IPS-18c (cell line): Measurements from ENCODE around the gene SYCE1L.

ENCODE experiments used
- H3K4me3 ChIP-seq: 2 replicates; pipeline ENCODE4 v1.7.0; 2013; ENCODE audit warnings: low read depth, mild to moderate bottlenecking, low read length, moderate library complexity; ENCODE audit not compliant: insufficient read depth
- H3K9me3 ChIP-seq: one replicate; pipeline ENCODE4 v1.6.1; 2013; ENCODE audit warnings: mild to moderate bottlenecking, low read length, moderate library complexity; ENCODE audit not compliant: control insufficient read depth, insufficient read depth

SYCE1L gene

DNA sequence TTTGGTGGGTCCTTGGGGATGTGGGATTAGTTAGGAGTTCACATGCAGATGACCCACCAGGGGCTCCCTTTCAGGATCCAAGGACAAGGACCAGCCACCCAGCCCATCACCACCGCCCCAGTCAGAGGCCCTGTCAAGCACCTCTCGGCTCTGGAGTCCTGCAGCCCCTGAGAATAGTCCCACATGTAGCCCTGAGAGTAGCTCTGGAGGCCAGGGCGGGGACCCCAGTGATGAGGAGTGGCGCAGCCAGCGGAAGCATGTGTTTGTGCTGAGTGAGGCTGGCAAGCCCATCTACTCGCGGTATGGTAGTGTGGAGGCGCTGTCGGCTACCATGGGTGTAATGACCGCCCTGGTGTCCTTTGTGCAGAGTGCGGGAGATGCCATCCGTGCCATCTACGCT, 5.8 kb upstream of the SYCE1L start:
- no peak overlapping the region for H3K4me3 ChIP-seq

DNA sequence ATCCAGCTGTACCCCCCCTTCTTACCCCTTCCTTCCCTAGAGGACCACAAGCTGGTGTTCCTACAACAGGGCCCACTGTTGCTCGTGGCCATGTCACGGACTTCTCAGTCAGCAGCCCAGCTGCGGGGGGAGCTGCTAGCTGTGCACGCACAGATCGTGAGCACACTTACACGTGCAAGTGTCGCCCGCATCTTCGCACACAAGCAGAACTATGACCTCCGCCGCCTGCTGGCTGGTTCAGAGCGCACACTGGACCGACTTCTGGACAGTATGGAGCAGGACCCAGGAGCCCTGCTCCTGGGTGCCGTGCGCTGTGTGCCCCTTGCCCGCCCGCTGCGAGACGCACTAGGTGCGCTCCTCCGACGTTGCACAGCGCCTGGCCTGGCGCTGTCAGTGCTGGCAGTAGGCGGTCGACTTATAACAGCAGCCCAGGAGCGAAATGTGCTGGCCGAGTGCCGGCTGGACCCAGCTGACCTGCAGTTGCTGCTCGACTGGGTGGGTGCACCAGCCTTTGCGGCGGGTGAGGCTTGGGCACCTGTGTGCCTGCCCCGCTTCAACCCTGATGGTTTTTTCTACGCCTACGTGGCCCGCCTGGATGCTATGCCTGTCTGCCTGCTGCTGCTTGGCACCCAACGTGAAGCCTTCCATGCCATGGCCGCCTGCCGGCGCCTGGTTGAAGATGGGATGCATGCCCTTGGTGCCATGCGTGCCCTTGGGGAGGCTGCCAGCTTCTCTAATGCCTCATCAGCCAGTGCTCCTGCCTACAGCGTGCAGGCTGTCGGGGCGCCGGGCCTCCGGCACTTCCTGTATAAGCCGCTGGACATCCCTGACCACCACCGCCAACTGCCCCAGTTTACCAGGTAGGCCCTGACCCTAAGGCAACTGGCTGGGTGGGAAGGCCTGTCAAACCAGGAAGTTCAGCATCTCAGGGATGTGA, 4.6 kb upstream of the SYCE1L start:
- no peak overlapping the region for H3K4me3 ChIP-seq
- H3K9me3 ChIP-seq: no peaks in the 10 kb centered on the region

More for the DNA sequence above, 5.8 kb upstream of the SYCE1L start:
- no peaks in the 10 kb centered on the region for H3K9me3 ChIP-seq

DNA sequence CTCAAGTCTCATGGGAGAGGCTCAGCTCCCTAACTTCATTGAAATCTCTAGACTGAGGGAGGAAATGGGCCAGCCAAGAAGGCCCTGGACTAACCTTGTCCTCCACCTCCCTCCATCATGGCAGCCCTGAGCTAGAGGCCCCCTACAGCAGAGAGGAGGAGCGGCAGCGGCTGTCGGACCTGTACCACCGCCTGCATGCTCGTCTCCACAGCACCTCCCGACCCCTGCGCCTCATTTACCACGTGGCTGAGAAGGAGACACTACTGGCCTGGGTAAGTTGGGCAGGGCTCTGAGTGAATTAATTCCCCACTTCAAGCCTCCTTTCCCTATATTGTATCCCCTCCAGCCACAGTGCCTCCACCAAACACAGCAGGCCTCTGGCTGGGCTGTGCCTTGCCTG, 3.8 kb upstream of the SYCE1L start:
- Histone ChIP-seq H3K9me3 (no peaks in the 10 kb centered on the region), H3K4me3 (no peak overlapping the region)

DNA sequence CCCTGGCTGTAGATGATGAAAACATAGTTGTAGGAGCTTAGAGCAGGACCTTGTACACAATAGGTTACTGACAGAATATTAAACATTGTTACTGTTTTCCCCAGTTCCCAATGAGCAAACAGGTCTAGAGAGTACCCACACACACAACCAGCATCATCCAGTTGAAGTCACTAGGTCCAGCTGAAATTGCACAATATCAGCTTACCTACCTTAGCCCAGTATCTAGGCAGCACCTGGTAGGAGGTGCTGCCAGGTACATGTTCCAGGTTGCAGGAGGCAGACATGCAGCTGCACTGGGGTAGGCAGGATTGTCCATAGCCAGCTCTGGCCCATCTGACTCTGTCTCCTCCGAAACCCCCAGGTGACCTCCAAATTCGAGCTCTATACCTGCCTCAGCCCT, 1.5 kb upstream of the SYCE1L start:
- H3K9me3 ChIP-seq: no peaks in the 10 kb centered on the region
- no peak overlapping the region for H3K4me3 ChIP-seq

DNA sequence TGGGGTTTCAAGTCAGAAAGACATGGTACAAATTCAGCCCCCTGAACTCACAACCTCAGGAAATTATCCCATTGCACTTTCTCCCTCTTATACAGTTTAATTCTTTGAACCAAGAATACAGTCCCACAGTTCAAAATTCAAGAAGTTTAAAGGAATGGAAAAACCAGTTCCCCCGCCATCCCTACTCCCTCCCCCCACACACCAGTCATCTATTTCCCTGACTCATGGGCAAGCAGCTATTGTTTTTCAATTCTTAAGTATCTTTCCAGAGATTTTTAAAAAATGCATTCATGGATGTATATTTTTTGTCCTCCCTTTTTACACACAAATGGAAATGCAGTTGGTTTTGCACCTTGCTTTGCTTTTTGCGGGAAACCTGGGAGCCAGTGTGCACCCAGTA, 7.3 kb downstream of the SYCE1L start:
- no peak overlapping the region for H3K4me3 ChIP-seq
- no peaks in the 10 kb centered on the region for H3K9me3 ChIP-seq

DNA sequence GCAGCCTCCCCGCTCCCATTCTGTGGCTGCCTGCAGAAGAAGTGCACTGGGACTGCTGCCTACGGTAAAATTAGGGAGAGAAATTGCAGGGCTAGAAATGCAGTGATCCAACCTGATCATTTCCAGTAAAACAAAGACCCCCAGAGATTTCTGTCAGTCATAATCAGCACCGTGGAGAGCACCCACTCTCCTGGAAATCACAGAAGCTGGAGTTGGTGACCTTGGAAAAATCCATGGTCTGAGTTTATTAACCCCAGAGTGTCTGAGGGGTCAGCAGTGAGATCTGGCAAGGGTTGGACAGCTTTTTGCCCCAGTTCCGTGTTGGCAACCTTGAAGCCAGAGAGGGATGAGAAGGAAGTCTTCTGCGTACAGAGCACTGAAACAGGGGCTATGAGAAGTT, 7.8 kb downstream of the SYCE1L start:
- Histone ChIP-seq H3K4me3 (no peak overlapping the region), H3K9me3 (no peaks in the 10 kb centered on the region)

DNA sequence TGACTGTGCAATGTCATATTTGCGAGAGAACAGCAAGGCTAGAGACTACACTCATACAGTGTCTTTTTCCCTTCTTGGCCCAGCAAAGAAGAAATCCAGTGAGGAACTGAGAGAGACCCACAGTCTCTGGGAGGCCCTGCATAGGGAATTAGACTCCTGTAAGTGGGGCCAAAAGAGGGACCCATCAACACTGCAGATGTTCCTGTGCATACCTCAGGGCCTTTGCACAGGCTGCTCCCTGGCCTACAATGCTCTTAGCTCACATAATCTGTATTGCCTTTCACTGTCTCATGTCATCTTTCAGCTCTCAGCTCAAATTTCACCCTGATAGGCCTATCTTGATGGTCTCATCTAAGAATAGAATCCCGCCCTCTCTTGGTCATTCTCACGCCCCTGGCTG, 9.2 kb downstream of the SYCE1L start:
- peaks cover 2% of the 10 kb centered on the region for H3K9me3 ChIP-seq

DNA sequence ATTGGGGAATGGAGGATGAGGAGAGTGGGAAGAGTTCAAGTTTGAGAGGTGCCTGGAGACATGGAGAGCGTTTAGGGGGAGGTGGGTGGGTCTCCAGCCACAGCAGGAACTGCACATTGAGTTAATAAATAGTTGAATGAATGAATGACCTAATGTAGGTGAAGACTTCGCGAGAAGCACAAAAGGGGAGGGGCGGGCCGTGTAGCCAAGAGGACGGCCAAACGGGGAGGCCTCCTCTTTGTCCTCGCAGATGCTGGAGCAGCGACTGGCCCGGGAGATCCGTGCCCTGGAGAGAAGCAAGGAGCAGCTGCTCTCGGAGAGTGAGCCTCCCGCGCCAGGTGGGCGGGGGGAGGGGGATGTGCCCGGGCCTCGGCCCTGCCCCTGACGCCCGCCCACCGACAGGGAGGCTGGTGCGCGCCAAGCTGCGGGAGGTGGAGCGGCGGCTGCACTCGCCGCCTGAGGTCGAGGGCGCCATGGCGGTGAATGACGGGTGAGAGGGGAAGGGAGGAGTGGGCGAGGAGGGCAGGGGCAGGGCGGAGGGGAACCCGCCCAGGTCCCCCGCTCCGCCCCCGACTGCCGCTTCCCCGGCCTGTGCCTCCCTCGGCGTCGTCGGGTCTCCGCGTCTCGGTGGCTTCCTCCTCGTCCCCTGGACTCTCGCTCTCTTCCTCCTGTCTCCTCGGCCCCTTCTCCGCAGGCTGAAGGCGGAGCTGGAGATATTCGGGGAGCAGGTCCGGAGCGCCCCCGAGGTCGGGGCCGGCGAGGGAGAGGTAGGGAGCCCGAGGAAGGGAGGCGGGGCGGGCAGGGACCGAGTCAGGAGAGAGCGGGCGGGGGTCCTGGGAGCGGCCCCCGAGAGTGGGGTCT, 12.9 kb downstream of the SYCE1L start:
- peaks cover 2% of the 10 kb centered on the region for H3K9me3 ChIP-seq
- peak overlapping the region; percentile 60 for H3K4me3 ChIP-seq

More for the DNA sequence above, 9.2 kb downstream of the SYCE1L start:
- H3K4me3 ChIP-seq: no peak overlapping the region

DNA sequence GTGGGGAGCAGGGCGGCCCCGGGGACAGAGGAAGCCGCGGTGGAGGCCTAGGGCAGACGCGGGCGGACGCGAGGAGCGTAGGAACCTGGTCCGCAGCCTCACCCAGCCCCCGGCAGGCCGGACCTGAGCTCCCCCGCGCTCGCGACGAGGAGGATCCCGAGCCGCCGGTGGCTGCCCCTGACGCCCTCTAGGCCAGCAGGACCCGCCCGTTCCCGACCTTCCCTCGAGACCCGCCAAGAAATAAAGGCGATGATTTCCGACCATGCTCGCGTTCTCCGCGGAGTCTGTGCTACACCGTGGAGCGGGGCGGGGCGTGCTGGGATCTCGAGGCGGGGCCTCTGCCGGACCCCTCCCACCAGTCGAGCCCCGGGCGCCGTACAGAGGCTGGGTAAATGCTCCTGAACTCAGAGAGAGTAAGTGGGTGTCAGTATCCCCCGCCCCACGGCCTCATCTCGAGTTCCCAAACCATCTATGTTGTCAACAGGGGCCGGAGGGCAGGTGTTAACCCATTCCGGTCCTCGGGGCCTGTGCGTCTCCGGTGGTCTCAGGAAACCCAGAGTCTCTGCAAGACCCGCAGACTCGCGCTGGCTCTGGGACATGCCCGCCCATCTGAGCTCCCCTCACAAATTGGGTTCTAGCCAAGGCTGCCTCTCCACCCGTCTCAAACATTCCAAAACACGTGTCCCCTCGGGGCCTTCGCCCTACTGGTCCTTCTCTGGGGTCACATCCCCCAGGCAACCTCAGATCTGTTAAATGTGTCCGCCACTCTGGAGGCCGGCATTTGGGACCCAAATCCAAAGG, 13.7 kb downstream of the SYCE1L start:
- Histone ChIP-seq H3K4me3 (peak overlapping the region; percentile 60), H3K9me3 (peaks cover 2% of the 10 kb centered on the region)

DNA sequence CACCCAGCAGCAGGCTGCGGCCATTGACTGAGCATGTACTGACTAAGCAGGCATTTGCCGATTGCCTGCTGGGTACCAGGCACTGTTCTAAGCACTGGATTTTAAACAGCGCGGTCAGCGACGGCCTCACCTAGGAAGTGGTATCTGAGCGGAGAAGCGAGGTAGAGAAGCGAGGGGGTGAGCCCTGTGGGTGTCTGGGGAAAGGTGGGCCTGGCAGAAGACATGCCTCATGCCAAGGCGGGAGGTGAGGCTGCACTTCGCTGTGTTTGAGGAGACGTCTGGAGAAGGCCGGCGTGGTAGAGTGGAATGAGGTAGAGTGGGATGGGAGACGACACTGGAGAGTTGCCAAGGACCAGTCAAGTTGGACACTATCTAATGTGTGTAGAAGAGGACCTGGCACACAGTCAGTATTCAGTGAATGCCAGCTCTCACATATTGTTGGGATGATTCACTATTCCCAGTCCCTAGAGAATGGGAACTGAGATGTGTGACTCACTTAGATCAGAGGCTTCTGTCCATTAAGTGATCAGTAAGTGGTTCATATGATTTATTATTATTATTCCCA, 14.4 kb downstream of the SYCE1L start:
- Histone ChIP-seq H3K4me3 (peak overlapping the region; percentile 60), H3K9me3 (peaks cover 2% of the 10 kb centered on the region)

DNA sequence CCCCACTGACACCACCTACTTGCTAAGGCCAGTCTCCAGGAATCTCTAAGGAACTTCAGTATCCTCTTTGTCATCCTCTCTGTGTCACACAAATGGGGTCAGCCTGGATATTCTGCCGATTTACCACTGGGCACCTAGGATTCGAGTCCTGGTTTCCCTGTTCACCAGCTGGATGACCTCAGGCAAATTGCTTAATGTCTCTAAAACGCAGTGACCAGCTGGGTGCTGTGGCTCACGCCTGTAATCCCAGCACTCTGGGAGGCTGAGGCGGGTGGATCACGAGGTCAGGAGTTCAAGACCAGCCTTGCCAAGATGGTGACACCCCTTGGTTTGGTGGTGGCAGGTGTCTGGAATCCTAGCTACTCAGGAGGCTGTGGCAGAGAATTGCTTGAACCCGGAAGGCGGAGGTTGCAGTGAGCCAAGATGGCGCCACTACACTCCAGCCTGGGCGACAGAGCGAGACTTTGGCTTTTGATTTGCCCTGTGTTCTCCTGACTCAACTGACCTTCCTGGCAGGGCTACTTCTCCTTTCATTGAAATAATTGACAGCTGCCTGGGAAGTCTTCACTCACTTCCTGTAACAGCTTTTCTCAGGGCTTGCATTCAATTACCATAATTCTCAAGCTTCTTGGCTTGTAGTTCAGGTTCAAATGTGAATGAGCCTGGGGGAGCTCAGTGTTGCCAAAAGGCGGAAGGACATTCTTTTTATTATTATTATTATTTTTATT, 15.4 kb downstream of the SYCE1L start:
- Histone ChIP-seq H3K4me3 (no peak overlapping the region), H3K9me3 (peaks cover 2% of the 10 kb centered on the region)

DNA sequence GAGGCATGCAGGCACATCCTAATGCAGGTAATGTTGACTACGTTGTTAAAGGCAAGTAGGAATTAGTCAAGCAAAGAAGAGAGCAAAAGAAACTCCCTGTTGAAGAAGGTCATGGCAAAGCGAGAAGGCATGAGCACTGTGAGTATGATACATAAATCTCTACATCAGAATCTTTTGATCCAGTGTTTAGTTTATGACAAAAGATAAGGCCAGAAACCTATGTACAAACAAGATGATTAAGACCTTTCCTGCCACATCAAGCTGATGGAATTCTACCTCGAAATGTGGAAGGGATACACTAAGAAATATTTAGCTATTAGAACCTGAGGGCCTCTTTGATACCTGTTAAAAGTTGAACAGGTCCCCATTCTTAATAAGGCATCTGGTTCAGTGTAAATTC, 20.2 kb downstream of the SYCE1L start:
- Histone ChIP-seq H3K4me3 (no peak overlapping the region), H3K9me3 (no peaks in the 10 kb centered on the region)

DNA sequence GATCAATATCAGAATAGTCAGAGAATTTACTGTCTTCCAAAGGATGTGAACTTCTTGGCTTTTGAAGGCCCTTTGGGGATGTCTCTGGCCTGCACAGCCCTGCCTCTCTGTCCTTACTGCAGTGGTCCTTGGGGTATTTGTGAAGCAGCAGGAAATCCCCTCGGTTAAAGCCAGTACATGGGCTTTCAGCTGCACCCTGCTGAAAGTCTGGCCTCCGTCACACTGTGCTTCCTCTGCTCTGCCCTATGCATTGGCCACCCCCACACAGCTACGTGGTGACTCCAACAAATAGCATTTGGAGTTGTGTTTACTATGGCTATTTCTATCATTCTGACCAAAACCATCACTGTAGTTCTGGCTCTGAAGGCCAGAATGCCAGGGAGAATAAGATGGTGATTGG, 21.2 kb downstream of the SYCE1L start:
- no peak overlapping the region for H3K4me3 ChIP-seq

DNA sequence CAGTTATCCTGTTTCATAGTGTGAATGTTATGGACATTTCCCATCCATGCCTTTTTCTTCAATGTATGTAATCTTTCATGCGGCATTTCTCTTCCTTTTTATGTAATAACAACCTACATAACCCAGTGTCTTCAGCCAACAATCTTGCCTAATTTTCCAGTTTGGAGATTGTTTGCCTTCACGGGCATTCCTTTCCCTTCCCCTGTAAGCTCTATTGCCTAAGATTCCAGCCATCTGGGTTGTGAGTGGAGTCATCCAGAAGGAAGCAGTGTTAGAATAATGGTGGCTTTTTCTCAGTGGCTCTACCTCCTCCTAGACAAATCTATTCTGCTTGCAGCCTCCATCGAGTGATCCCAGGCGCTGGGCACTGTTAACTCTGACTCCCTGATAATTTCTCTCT, 22.3 kb downstream of the SYCE1L start:
- H3K9me3 ChIP-seq: no peaks in the 10 kb centered on the region

More for the DNA sequence above, 21.2 kb downstream of the SYCE1L start:
- no peaks in the 10 kb centered on the region for H3K9me3 ChIP-seq

DNA sequence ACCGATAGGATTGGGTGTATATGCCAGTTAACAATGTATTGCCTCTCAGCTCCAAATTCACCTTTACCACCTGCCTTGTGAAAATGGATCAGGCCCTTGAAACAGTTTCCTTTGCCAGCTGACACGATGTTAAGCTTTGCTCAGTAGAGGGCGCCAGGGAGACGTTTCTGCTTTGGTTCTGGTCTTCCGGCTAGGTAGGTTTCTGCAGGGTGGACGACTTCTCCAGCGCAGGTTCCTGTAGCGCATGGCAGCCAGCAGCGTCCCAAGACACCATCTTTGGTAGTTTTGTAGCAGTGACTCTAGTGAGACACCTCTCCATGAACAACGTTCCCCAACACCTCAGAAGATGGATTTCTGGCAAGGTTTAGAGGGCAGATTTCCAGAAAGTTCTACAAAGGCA, 24.0 kb downstream of the SYCE1L start:
- Histone ChIP-seq H3K4me3 (no peak overlapping the region), H3K9me3 (no peaks in the 10 kb centered on the region)

More for the DNA sequence above, 22.3 kb downstream of the SYCE1L start:
- H3K4me3 ChIP-seq: no peak overlapping the region

DNA sequence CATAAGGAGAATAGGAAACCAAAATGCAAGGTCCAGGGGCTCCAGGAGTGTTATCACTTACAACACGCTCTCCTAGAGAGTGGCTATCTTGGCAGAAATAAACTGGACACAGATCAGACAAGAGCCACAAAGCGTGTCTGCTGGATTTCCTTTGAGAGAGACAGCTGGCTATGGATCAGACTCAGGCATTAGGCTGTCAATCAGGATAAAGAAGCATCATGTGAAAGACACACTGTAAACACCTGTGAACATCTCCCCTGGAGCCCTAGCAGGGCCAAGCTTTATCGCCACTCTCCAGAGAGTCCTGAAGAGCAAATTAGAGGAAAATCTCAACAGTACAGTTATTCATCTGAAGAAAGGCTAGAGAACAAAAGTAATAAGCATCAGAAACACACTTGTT, 26.0 kb downstream of the SYCE1L start:
- H3K9me3 ChIP-seq: no peaks in the 10 kb centered on the region

More for the DNA sequence above, 26.0 kb downstream of the SYCE1L start:
- H3K4me3 ChIP-seq: no peak overlapping the region
